Fibroblast of villous mesenchyme (primary cell): ENCODE measurements around the gene KLHL17. TPM values are rescaled to one million over a fixed set of nuclear protein-coding genes. Genes with fewer than 3 reads are reported as not detected.

Experiments used
- DNase-seq: peaks from one replicate; pipeline ENCODE4 v3.0.0-alpha.2; 2010; ENCODE audit warnings: low read depth
- H3K4me3 ChIP-seq: 2 replicates; pipeline ENCODE4 v1.5.1; 2011; ENCODE audit warnings: low read depth, mild to moderate bottlenecking, low read length
- CTCF ChIP-seq: IDR thresholded peaks from 2 replicates; pipeline ENCODE4 v1.5.1; 2012; ENCODE audit warnings: low read depth, mild to moderate bottlenecking, low read length; ENCODE audit not compliant: insufficient read depth
- total RNA-seq: library from RNA; depleted of rRNA; stranded (reverse); fragments of >200 nt; gene quantifications from 2 replicates; pipeline ENCODE4 v1.2.3, GENCODE V29; 2012

Gene KLHL17
- total RNA-seq, 1 donor = 6.0 TPM

GRCh38 chr1:970973-971730, 10.8 kb downstream of the KLHL17 start:
- TF ChIP-seq CTCF = no peak
- DNase-seq = no peak
- no peak overlapping the region for H3K4me3 ChIP-seq

- no peak overlapping the region for H3K4me3 ChIP-seq
- no peak for DNase-seq
- no peak for TF ChIP-seq CTCF
Observed at GRCh38 chr1:971751-972506, 11.5 kb downstream of the KLHL17 start.

GRCh38 chr1:972726-973458, 12.5 kb downstream of the KLHL17 start:
- TF ChIP-seq CTCF = no peak
- no peak for DNase-seq
- no peak overlapping the region for H3K4me3 ChIP-seq

- TF ChIP-seq CTCF = no peak
- no peak overlapping the region for H3K4me3 ChIP-seq
- DNase-seq = no peak
Observed at GRCh38 chr1:973459-974292, 13.3 kb downstream of the KLHL17 start.

GRCh38 chr1:974293-974640, 13.9 kb downstream of the KLHL17 start:
- H3K4me3 ChIP-seq = no peak overlapping the region
- TF ChIP-seq CTCF = no peak
- no peak for DNase-seq

GRCh38 chr1:974687-975328, 14.4 kb downstream of the KLHL17 start:
- no peak for DNase-seq
- no peak for TF ChIP-seq CTCF
- no peak overlapping the region for H3K4me3 ChIP-seq
